ENCODE results near the gene RBM17. TPM values are rescaled to one million over a fixed set of nuclear protein-coding genes. Genes with fewer than 3 reads are reported as not detected.

RBM17 gene
- total RNA-seq, 1 experiment from 2014 or later = 28.4 TPM

DNA sequence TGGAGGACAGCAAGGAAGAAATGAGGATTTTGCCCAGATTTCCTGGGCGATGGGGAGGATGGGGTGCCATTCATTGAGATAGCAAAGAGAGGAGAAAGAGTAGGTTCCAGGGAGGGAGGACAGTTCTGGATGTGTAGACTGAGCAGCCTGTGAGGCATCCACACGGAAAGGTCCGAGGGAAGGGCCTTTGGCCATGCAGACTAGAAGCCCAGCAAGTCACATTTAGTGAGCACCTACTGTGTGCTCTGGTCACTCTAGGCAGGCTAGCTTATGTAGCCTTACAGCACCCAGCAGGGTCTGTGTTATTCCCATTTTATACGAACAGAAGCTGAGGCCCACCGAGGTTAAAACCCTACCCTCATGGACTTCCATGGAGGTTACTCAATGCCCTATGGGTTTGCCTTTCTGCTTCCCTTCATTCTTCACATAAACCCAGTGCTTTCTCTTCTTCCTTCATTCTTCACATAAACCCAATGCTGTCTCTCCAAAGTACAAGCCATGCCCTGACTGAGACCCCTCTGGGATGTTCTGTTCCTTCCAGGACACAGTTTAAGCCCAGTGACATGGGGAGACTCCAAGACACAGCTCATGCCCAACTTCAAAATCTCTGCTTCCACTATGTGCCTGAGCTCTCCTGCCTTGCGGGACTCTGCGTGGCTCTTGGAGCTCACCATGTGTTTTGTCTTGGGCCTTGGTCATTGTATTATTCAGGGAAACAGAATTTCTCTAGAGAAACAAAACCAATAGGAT lies 40.4 kb upstream of the RBM17 start:
- BruUV-seq (replicated peaks) = no TSS peak
- Histone ChIP-seq H3K4me3 (ENCODE audit: low read length) (no peak overlapping the region), H3K4me1 (ENCODE audit: insufficient read depth, low read length) (peaks cover 6% of the 10 kb centered on the region; the same call in 1 of the 2 replicates), H4K20me1 (ENCODE audit: low read length) (no peaks in the 10 kb centered on the region), H3F3A (ENCODE audit: low read length, unreplicated experiment) (no peaks in the 10 kb centered on the region), H3K27ac (ENCODE audit: low read length) (no peak overlapping the region), H3K4me2 (ENCODE audit: low read length) (no peak overlapping the region), H3K9me3 (ENCODE audit: low read length) (no peaks in the 10 kb centered on the region), H3K9ac (ENCODE audit: low read length) (no peak overlapping the region), H3K79me2 (ENCODE audit: low read length) (no peaks in the 10 kb centered on the region), H2AFZ (ENCODE audit: low read length) (no peak overlapping the region), H3K36me3 (ENCODE audit: low read depth, low read length) (no peaks in the 10 kb centered on the region), H3K9me2 (replicated peaks; ENCODE audit: low read length) (no peaks in the 10 kb centered on the region), H3K27me3 (ENCODE audit: low read length) (peaks cover 12% of the 10 kb centered on the region; the same call in 1 of the 2 replicates)
- TF ChIP-seq, protein P1, sequence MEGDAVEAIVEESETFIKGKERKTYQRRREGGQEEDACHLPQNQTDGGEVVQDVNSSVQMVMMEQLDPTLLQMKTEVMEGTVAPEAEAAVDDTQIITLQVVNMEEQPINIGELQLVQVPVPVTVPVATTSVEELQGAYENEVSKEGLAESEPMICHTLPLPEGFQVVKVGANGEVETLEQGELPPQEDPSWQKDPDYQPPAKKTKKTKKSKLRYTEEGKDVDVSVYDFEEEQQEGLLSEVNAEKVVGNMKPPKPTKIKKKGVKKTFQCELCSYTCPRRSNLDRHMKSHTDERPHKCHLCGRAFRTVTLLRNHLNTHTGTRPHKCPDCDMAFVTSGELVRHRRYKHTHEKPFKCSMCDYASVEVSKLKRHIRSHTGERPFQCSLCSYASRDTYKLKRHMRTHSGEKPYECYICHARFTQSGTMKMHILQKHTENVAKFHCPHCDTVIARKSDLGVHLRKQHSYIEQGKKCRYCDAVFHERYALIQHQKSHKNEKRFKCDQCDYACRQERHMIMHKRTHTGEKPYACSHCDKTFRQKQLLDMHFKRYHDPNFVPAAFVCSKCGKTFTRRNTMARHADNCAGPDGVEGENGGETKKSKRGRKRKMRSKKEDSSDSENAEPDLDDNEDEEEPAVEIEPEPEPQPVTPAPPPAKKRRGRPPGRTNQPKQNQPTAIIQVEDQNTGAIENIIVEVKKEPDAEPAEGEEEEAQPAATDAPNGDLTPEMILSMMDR (conservative IDR thresholded peaks at IDR 0.05; ENCODE audit: low read depth, low read length) = no peak
- TF ChIP-seq EZH2 (IDR thresholded peaks at IDR 0.05; ENCODE audit: low read length, unreplicated experiment) (no peak), EZH2phosphoT487 (IDR thresholded peaks at IDR 0.05; ENCODE audit: borderline replicate concordance, low read length) (no peak)
- intact Hi-C loops (cut with micrococcal nuclease) = no loop called here
- POLR2A ChIA-PET (ENCODE audit: unreplicated experiment) = no interaction called here
- no peak for ATAC-seq
- CTCF ChIA-PET = no interaction called here
- DNase-seq = no peak

DNA sequence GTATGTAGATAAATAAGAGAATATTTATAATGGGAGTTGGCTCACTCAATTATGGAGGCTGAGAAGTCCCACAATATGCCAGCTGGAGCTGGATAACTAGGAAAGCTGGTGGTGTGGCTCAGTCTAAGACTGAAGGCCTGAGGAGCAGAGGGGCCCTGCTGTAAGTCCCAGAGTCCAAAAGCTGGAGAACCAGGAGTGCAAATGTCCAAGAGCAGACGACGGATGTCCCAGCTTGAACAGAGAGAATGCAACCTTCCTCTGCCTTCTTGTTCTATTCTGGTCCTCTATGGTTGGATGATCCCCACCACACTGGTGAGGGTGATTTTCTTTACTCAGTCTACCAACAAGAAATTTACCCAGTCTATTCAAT lies 39.8 kb upstream of the RBM17 start:
- Histone ChIP-seq H2AFZ (ENCODE audit: low read length) (no peak overlapping the region), H3K9me2 (replicated peaks; ENCODE audit: low read length) (no peaks in the 10 kb centered on the region), H3K79me2 (ENCODE audit: low read length) (no peaks in the 10 kb centered on the region), H3K9me3 (ENCODE audit: low read length) (no peaks in the 10 kb centered on the region), H3K4me1 (ENCODE audit: insufficient read depth, low read length) (peaks cover 6% of the 10 kb centered on the region; the same call in 1 of the 2 replicates), H3K4me2 (ENCODE audit: low read length) (no peak overlapping the region), H3K27ac (ENCODE audit: low read length) (no peak overlapping the region), H3K4me3 (ENCODE audit: low read length) (no peak overlapping the region), H3K27me3 (ENCODE audit: low read length) (peaks cover 9% of the 10 kb centered on the region; the same call in 1 of the 2 replicates), H4K20me1 (ENCODE audit: low read length) (no peaks in the 10 kb centered on the region), H3K36me3 (ENCODE audit: low read depth, low read length) (no peaks in the 10 kb centered on the region), H3F3A (ENCODE audit: low read length, unreplicated experiment) (no peaks in the 10 kb centered on the region), H3K9ac (ENCODE audit: low read length) (no peak overlapping the region)
- intact Hi-C loops (cut with micrococcal nuclease) = no loop called here
- no TSS peak for BruUV-seq (replicated peaks)
- no peak for ATAC-seq
- DNase-seq = no peak
- TF ChIP-seq, protein P1 (conservative IDR thresholded peaks at IDR 0.05; ENCODE audit: low read depth, low read length) = no peak
- TF ChIP-seq EZH2 (IDR thresholded peaks at IDR 0.05; ENCODE audit: low read length, unreplicated experiment) = no peak
- no peak for TF ChIP-seq EZH2phosphoT487 (IDR thresholded peaks at IDR 0.05; ENCODE audit: borderline replicate concordance, low read length)
- CTCF ChIA-PET = no interaction called here
- POLR2A ChIA-PET (ENCODE audit: unreplicated experiment) = no interaction called here

All from PC-3 (cell line).